Epithelial cell of proximal tubule (primary cell): ENCODE results near the gene PCDHGC3. TPM values are rescaled to one million over a fixed set of nuclear protein-coding genes. Genes with fewer than 3 reads are reported as not detected.

Experiments used
- DNase-seq: peaks from one replicate; pipeline ENCODE4 v3.0.0-alpha.2; 2011; ENCODE audit warnings: low read depth
- H3K4me3 ChIP-seq: 2 replicates; pipeline ENCODE4 v1.5.1; 2011; ENCODE audit warnings: low read depth, mild to moderate bottlenecking, low read length
- total RNA-seq: library from RNA; depleted of rRNA; stranded (reverse); fragments of >200 nt; gene quantifications from 2 replicates; pipeline ENCODE4 v1.2.3, GENCODE V29; 2015
- TF ChIP-seq, protein P1 (sequence below): conservative IDR thresholded peaks from 2 replicates; pipeline ENCODE4 v1.5.1; 2012; ENCODE audit warnings: low read depth, mild to moderate bottlenecking, low read length

Gene PCDHGC3
- total RNA-seq, 1 donor from 2014 or later, result 23.2 TPM

DNA sequence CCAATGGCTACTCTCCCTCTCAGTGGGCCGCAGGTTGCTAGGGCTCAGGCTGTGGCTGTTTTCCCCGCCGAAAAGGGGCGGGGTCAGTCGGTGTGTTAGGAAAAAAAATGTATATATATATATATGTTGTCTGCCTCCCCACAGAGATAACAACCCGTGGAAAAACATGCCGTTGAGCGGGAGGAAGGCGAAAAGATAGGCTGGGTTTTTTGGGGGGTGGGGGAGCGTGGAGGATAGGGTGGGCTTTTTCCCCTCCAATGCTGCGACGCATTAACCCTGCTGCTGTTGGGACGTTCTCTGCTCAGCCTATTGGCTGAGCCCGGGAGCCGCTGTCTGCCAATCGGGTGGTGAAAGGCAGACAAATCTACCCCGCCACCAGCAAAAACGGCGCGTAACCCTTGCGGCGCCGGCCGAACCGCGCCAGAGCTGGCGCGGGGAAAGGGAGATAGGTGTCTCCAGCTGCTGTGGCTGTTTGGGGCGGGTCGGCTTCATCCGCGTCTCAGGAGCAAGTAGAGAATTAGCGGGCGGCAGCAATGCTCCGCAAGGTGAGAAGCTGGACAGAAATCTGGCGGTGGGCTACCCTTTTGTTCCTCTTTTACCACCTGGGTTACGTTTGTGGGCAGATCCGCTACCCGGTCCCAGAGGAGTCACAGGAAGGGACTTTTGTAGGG is 9.0 kb downstream of the PCDHGC3 start, which contains the start of gene PCDHGC4:
Gene PCDHGC4, plus strand, starts transcription at position 390 of the 671 bp plus-strand sequence. Its CDS starts 144 bp downstream, at position 534.
- no peak for DNase-seq
- TF ChIP-seq, protein P1, sequence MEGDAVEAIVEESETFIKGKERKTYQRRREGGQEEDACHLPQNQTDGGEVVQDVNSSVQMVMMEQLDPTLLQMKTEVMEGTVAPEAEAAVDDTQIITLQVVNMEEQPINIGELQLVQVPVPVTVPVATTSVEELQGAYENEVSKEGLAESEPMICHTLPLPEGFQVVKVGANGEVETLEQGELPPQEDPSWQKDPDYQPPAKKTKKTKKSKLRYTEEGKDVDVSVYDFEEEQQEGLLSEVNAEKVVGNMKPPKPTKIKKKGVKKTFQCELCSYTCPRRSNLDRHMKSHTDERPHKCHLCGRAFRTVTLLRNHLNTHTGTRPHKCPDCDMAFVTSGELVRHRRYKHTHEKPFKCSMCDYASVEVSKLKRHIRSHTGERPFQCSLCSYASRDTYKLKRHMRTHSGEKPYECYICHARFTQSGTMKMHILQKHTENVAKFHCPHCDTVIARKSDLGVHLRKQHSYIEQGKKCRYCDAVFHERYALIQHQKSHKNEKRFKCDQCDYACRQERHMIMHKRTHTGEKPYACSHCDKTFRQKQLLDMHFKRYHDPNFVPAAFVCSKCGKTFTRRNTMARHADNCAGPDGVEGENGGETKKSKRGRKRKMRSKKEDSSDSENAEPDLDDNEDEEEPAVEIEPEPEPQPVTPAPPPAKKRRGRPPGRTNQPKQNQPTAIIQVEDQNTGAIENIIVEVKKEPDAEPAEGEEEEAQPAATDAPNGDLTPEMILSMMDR, result no peak
- H3K4me3 ChIP-seq, result peak within 1 kb of the TSS; percentile 39

DNA sequence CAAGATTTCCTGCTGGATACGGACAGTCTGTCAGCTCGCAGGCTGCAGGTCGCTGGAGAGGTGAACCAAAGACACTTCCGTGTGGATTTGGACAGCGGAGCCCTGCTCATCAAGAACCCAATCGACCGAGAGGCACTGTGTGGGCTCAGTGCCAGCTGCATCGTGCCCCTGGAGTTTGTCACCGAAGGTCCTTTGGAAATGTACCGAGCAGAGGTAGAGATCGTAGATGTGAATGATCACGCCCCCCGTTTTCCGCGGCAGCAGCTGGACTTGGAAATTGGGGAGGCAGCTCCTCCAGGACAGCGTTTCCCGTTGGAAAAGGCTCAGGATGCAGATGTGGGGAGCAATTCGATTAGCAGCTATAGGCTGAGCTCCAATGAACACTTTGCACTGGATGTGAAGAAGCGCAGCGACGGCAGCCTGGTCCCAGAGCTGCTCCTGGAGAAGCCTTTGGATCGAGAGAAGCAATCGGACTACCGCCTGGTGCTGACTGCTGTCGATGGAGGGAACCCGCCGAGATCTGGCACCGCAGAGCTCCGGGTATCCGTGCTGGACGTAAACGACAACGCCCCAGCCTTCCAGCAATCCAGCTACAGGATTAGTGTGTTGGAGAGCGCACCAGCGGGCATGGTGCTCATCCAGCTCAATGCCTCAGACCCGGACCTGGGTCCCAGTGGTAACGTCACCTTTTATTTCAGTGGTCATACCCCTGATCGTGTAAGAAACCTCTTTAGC is 9.7 kb downstream of the PCDHGC3 start:
- TF ChIP-seq, protein P1, result no peak
- H3K4me3 ChIP-seq, result peak overlapping the region; percentile 39
- DNase-seq, result no peak

DNA sequence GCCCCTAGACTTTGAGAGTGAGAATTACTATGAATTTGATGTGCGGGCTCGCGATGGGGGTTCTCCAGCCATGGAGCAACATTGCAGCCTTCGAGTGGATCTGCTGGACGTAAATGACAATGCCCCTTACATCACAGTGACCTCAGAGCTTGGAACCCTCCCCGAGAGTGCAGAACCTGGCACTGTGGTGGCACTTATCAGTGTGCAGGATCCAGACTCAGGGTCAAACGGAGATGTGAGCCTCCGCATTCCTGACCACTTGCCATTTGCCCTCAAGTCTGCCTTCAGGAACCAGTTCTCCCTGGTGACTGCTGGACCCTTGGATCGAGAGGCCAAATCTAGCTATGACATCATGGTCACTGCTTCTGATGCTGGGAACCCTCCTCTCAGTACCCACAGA is 10.3 kb downstream of the PCDHGC3 start:
- no peak for DNase-seq
- TF ChIP-seq, protein P1, result no peak
- no peak overlapping the region for H3K4me3 ChIP-seq

DNA sequence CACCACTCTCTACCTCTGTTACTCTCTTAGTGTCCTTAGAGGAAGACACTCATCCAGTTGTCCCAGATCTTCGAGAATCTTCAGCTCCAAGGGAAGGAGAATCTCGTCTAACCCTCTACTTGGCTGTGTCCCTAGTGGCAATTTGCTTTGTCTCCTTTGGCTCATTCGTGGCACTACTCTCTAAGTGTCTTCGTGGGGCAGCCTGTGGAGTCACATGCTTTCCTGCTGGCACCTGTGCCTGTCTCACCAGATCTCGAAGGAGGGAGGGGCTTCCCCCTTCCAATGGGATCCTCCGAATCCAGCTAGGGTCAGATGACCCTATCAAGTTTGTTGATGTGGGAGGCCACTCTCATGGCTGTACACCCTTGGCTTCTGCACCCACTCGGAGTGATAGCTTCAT is 11.4 kb downstream of the PCDHGC3 start:
- TF ChIP-seq, protein P1, result no peak
- DNase-seq, result no peak

DNA sequence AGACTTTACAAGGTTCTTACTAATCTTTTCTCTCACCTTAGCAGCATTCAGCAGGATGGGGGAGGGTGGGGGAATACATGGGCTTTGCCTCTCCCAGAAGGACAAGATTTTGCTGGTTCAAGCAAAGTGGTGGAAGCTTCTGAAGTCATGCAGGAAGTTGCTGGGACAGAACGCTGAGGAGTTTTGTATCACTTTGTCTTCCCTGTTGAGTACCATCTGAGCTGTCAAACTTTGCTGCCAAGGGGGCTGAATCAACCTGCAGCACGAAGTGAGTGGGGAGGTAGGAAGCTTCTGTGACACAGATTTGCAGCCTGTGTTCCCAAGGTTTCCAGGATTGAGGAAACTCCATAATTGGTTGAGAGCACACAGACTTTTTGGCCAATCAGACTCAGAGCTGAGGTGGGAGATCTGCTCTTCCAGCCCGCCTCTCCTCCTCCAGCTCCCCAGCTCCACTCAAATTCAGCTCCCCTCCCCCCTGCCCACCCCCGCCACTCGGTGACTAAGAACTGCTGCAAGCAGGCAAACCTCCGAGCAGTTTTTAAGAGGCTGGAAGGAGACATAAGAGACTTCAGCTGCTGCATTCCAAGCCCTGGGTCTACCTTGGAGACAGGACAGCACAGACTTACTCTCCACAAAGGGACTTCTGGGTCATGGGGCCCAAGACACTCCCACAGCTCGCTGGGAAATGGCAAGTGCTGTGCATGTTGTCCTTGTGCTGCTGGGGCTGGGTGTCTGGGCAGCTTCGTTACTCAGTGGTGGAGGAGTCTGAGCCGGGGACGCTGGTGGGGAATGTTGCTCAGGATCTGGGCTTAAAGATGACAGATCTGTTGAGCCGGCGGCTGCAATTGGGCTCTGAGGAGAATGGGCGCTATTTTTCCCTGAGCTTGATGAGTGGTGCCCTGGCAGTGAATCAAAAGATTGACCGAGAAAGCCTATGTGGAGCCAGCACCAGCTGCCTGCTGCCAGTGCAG is 13.1 kb downstream of the PCDHGC3 start, which contains the start of gene PCDHGC5:
Gene PCDHGC5, plus strand, starts transcription at position 491 of the 971 bp plus-strand sequence. Its CDS starts 160 bp downstream, at position 651.
- TF ChIP-seq, protein P1, result no peak
- H3K4me3 ChIP-seq, result no peak within 1 kb of the TSS
- DNase-seq, result no peak

More for the DNA sequence above, 11.4 kb downstream of the PCDHGC3 start:
- no peak overlapping the region for H3K4me3 ChIP-seq

DNA sequence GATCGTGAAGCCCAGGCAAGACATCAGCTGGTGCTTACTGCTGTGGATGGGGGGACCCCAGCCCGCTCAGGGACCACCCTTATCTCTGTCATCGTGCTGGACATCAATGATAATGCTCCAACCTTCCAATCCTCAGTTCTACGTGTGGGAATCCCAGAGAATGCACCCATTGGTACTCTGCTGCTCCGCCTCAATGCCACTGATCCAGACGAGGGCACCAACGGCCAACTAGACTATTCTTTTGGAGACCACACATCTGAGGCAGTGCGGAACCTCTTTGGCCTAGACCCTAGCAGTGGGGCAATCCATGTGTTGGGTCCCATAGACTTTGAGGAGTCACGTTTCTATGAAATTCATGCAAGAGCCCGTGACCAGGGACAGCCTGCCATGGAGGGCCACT is 14.1 kb downstream of the PCDHGC3 start:
- DNase-seq, result no peak
- TF ChIP-seq, protein P1, result no peak
- H3K4me3 ChIP-seq, result no peak overlapping the region
